Transverse colon (tissue), 4 donors: ENCODE data around the gene AMOTL1.

Experiments used
- CTCF ChIP-seq, 5 experiments: fragments of 200-600 bp in 3 of 5; fragments of 450-650 bp in 2 of 5; sonication (generic) in 3 of 5; IDR thresholded peaks; 1 replicate in 2 of 5; 2 replicates in 3 of 5; pipeline ENCODE4 v1.5.1; 2016 to 2017; ENCODE audit warnings: antibody characterized with exemption in 5 of 5, inconsistent platforms in 3 of 5, mild to moderate bottlenecking in 2 of 5, moderate library complexity in 1 of 5
- POLR2A ChIP-seq: fragments of 450-650 bp; IDR thresholded peaks from one replicate; pipeline ENCODE4 v1.6.1; 2016; ENCODE audit warnings: antibody characterized with exemption, mild to moderate bottlenecking, moderate library complexity
- POLR2AphosphoS5 ChIP-seq, 3 donors: sonication (generic); formaldehyde crosslinking; IDR thresholded peaks; one replicate each; pipeline ENCODE4 v1.6.1; 2016; ENCODE audit warnings: antibody characterized with exemption in 3 of 3

- TF ChIP-seq POLR2A (no peak), CTCF (IDR thresholded peaks at IDR 0.05) (no peak), POLR2AphosphoS5 (IDR thresholded peaks at IDR 0.05) (no peak)
Measured at GRCh38 chr11:94806419-94806818, 38.3 kb downstream of the AMOTL1 start.
